IMR-90 (cell line): ENCODE results near the gene ACSS3. TPM values are rescaled to one million over a fixed set of nuclear protein-coding genes. Genes with fewer than 3 reads are reported as not detected.

Experiments used
- ATAC-seq: fragments of 200-7000 bp; cut with Tn5 transposase; 2 replicates; pipeline ENCODE4 v1.9.1; 2020; ENCODE audit warnings: low read depth, mild to moderate bottlenecking, moderate library complexity
- BruUV-seq: library from RNA; stranded (reverse); fragments of 400-500 nt; replicated peaks from 2 replicates; lab custom pipeline; 2021; lab: Mats Ljungman, UMichigan
- CTCF ChIA-PET: fragments of 300-600 bp; formaldehyde crosslinking; extraction: SDS; loops from one replicate; lab custom pipeline; 2021; ENCODE audit warnings: antibody characterized with exemption; lab: Yijun Ruan, JAX
- POLR2A ChIA-PET: fragments of 300-600 bp; sonication (Branson Sonifier 250); formaldehyde crosslinking; loops from one replicate; lab custom pipeline; 2022; ENCODE audit warnings: antibody characterized with exemption; ENCODE audit not compliant: unreplicated experiment; lab: Charles Lee
- DNase-seq: peaks from one replicate; pipeline ENCODE4 v3.0.0; 2013
- H2AFZ ChIP-seq: replicated peaks from 2 replicates; pipeline ENCODE3; 2013; ENCODE audit warnings: low read length, mild to moderate bottlenecking; ENCODE audit not compliant: poor library complexity
- H2AK5ac ChIP-seq: 2 replicates; pipeline ENCODE4 v1.6.1; 2013; ENCODE audit warnings: low read depth, low read length, inconsistent platforms
- H2AK9ac ChIP-seq: replicated peaks from 2 replicates; pipeline ENCODE3; 2013; ENCODE audit warnings: mild to moderate bottlenecking, low read depth, low read length, moderate library complexity; ENCODE audit not compliant: poor library complexity
- H2BK120ac ChIP-seq: 2 replicates; pipeline ENCODE4 v1.6.1; 2013; ENCODE audit warnings: low read depth, low read length, inconsistent platforms
- H2BK15ac ChIP-seq: 3 replicates; pipeline ENCODE4 v1.6.1; 2013; ENCODE audit warnings: low read depth, low read length, inconsistent platforms
- H2BK20ac ChIP-seq: 2 replicates; pipeline ENCODE4 v1.6.1; 2013; ENCODE audit warnings: low read depth, mild to moderate bottlenecking, inconsistent platforms, low read length, moderate library complexity
- H2BK5ac ChIP-seq: 2 replicates; pipeline ENCODE4 v1.6.1; 2013; ENCODE audit warnings: mild to moderate bottlenecking, low read depth, low read length, inconsistent platforms; ENCODE audit not compliant: poor library complexity, severe bottlenecking
- H3K14ac ChIP-seq: replicated peaks from 2 replicates; pipeline ENCODE4 v1.6.1; 2013; ENCODE audit warnings: low read depth, low read length, inconsistent platforms
- H3K18ac ChIP-seq: 2 replicates; pipeline ENCODE4 v1.6.1; 2013; ENCODE audit warnings: low read depth, low read length, control low read depth
- H3K23ac ChIP-seq: 2 replicates; pipeline ENCODE4 v1.6.1; 2013; ENCODE audit warnings: low read depth, low read length, inconsistent platforms
- H3K27ac ChIP-seq: 2 replicates; pipeline ENCODE4 v1.5.1; 2013; ENCODE audit warnings: mild to moderate bottlenecking, control low read depth, low read length; ENCODE audit not compliant: insufficient read depth
- H3K27me3 ChIP-seq: 2 replicates; pipeline ENCODE4 v1.6.1; 2013; ENCODE audit warnings: low read length; ENCODE audit not compliant: control insufficient read depth, insufficient read depth
- H3K36me3 ChIP-seq: 2 replicates; pipeline ENCODE4 v1.6.1; 2013; ENCODE audit warnings: low read length, mixed read lengths; ENCODE audit not compliant: control insufficient read depth, insufficient read depth
- H3K4ac ChIP-seq: 2 replicates; pipeline ENCODE4 v1.6.1; 2013; ENCODE audit warnings: low read depth, low read length, inconsistent platforms
- H3K4me1 ChIP-seq: 2 replicates; pipeline ENCODE4 v1.6.1; 2013; ENCODE audit warnings: low read length, mixed read lengths; ENCODE audit not compliant: control insufficient read depth, insufficient read depth
- H3K4me2 ChIP-seq: 2 replicates; pipeline ENCODE4 v1.6.1; 2013; ENCODE audit warnings: low read depth, mild to moderate bottlenecking, control low read depth, low read length, moderate library complexity
- H3K4me3 ChIP-seq: 2 replicates; pipeline ENCODE4 v1.5.1; 2013; ENCODE audit warnings: low read depth, mild to moderate bottlenecking, control low read depth, low read length, moderate library complexity; ENCODE audit not compliant: insufficient read depth
- H3K56ac ChIP-seq: 2 replicates; pipeline ENCODE4 v1.6.1; 2013; ENCODE audit warnings: low read length, inconsistent platforms; ENCODE audit not compliant: insufficient read depth; ENCODE audit errors: extremely low read depth
- H3K79me1 ChIP-seq, 2 experiments: 2 replicates each; pipeline ENCODE4 v1.6.1; 2013; ENCODE audit warnings: low read length in 2 of 2, inconsistent platforms in 1 of 2, low read depth in 1 of 2
- H3K9ac ChIP-seq: 2 replicates; pipeline ENCODE4 v1.6.1; 2013; ENCODE audit warnings: low read depth, low read length, control low read depth
- H3K9me1 ChIP-seq: 2 replicates; pipeline ENCODE4 v1.6.1; 2013; ENCODE audit warnings: low read length, inconsistent platforms; ENCODE audit not compliant: insufficient read depth
- H3K9me3 ChIP-seq: 2 replicates; pipeline ENCODE4 v1.6.1; 2013; ENCODE audit warnings: low read length; ENCODE audit not compliant: control insufficient read depth, insufficient read depth
- H4K20me1 ChIP-seq: 2 replicates; pipeline ENCODE4 v1.6.1; 2013; ENCODE audit warnings: low read length, inconsistent platforms; ENCODE audit not compliant: insufficient read depth
- H4K5ac ChIP-seq: 2 replicates; pipeline ENCODE4 v1.6.1; 2013; ENCODE audit warnings: mild to moderate bottlenecking, low read depth, low read length, control low read depth
- H4K8ac ChIP-seq, 2 experiments: 2 replicates each; pipeline ENCODE4 v1.6.1; 2013; ENCODE audit warnings: low read depth in 2 of 2, low read length in 2 of 2, control low read depth in 1 of 2, inconsistent platforms in 1 of 2
- H4K91ac ChIP-seq: 2 replicates; pipeline ENCODE4 v1.6.1; 2013; ENCODE audit warnings: low read depth, low read length, inconsistent platforms; ENCODE audit not compliant: insufficient read depth
- BHLHE40 ChIP-seq: fragments of 150-350 bp; IDR thresholded peaks from 2 replicates; pipeline ENCODE4 v1.6.1; 2016; ENCODE audit warnings: mild to moderate bottlenecking, low read depth, low read length
- CEBPB ChIP-seq: IDR thresholded peaks from 2 replicates; pipeline ENCODE4 v1.6.1; 2012; ENCODE audit warnings: low read depth, low read length, improper control_type of control experiment
- CHD1 ChIP-seq: IDR thresholded peaks from 2 replicates; pipeline ENCODE4 v1.6.1; 2012; ENCODE audit warnings: low read depth, low read length, improper control_type of control experiment
- FOS ChIP-seq: fragments of 150-350 bp; IDR thresholded peaks from 2 replicates; pipeline ENCODE4 v1.6.1; 2016; ENCODE audit warnings: low read depth, low read length
- MAFK ChIP-seq: IDR thresholded peaks from 2 replicates; pipeline ENCODE4 v1.6.1; 2012; ENCODE audit warnings: low read depth, low read length, improper control_type of control experiment
- MAZ ChIP-seq: IDR thresholded peaks from 2 replicates; pipeline ENCODE4 v1.6.1; 2012; ENCODE audit warnings: low read depth, mild to moderate bottlenecking, low read length, improper control_type of control experiment, moderate library complexity, borderline replicate concordance
- MXI1 ChIP-seq: IDR thresholded peaks from 2 replicates; pipeline ENCODE4 v1.6.1; 2012; ENCODE audit warnings: low read depth, mild to moderate bottlenecking, low read length, moderate library complexity, borderline replicate concordance
- NFE2L2 ChIP-seq: fragments of 150-350 bp; IDR thresholded peaks from 2 replicates; pipeline ENCODE4 v1.6.1; 2016; ENCODE audit warnings: low read depth, mild to moderate bottlenecking, low read length
- POLR2A ChIP-seq: IDR thresholded peaks from 2 replicates; pipeline ENCODE4 v1.6.1; 2012; ENCODE audit warnings: mild to moderate bottlenecking, low read depth, low read length
- RAD21 ChIP-seq: IDR thresholded peaks from 2 replicates; pipeline ENCODE4 v1.6.1; 2012; ENCODE audit warnings: low read length, improper control_type of control experiment
- RCOR1 ChIP-seq: IDR thresholded peaks from 2 replicates; pipeline ENCODE4 v1.6.1; 2012; ENCODE audit warnings: mild to moderate bottlenecking, low read length, improper control_type of control experiment; ENCODE audit not compliant: insufficient replicate concordance
- RFX5 ChIP-seq: IDR thresholded peaks from 2 replicates; pipeline ENCODE4 v1.8.0; 2012; ENCODE audit warnings: low read depth, mild to moderate bottlenecking, low read length, moderate library complexity
- SMC3 ChIP-seq: fragments of 150-350 bp; IDR thresholded peaks from 2 replicates; pipeline ENCODE4 v1.6.1; 2016; ENCODE audit warnings: low read depth, mild to moderate bottlenecking, antibody characterized with exemption, low read length, moderate library complexity
- WGBS, 2 experiments: methylation state at CpG; one replicate each; pipeline versions ENCODE4 v1.1.5 to v1.1.7; 2013; ENCODE audit warnings: missing lambda C conversion rate in 2 of 2; ENCODE audit not compliant: insufficient read length in 1 of 2; ENCODE audit errors: extremely low coverage in 2 of 2; 5-methylcytosine and 5-hydroxymethylcytosine counted together
- dilution Hi-C: fragments of 300-500 bp; cut with HindIII; formaldehyde crosslinking; loops from one replicate; pipeline ENCODE4 v1.14.3; 2018; ENCODE audit warnings: low sequenced_read_pairs; ENCODE audit not compliant: unreplicated experiment
- in situ Hi-C: fragments of 300-500 bp; cut with MboI; formaldehyde crosslinking; loops from 3 replicates; pipeline ENCODE4 v1.14.3; 2019; ENCODE audit warnings: low sequenced_read_pairs, inconsistent platforms, mixed read lengths
- intact Hi-C: fragments of 100-400 bp; cut with micrococcal nuclease; formaldehyde crosslinking; loops from 2 replicates; pipeline ENCODE4 v1.10.0; 2022
- polyA plus RNA-seq, 3 experiments: library from polyadenylated mRNA; depleted of rRNA; stranded (reverse); fragments of >200 nt; gene quantifications; 2 replicates each; pipeline ENCODE4 v1.2.3, GENCODE V29; 2012; ENCODE audit warnings: low replicate concordance in 1 of 3
- total RNA-seq: library from RNA; depleted of rRNA; stranded (reverse); fragments of >200 nt; gene quantifications from 2 replicates; pipeline ENCODE4 v1.2.3, GENCODE V29; 2012
- TF ChIP-seq, protein P1 (sequence below): fragments of 150-350 bp; IDR thresholded peaks from 2 replicates; pipeline ENCODE4 v1.6.1; 2016; ENCODE audit warnings: low read depth, mild to moderate bottlenecking, low read length, moderate library complexity, borderline replicate concordance
- TF ChIP-seq, protein P2 (sequence below): conservative IDR thresholded peaks from 2 replicates; pipeline ENCODE4 v1.5.1; 2012; ENCODE audit warnings: mild to moderate bottlenecking, low read depth, low read length, improper control_type of control experiment
- TF ChIP-seq, protein P3 (sequence below): fragments of 150-350 bp; IDR thresholded peaks from 2 replicates; pipeline ENCODE4 v1.6.1; 2017; ENCODE audit warnings: mild to moderate bottlenecking, antibody characterized with exemption, low read length, low read depth

Gene ACSS3
- total and polyA plus RNA-seq, 2 of the 4 experiments (the other 2 are of a cell fraction) = 0.84 to 2.0 TPM

DNA sequence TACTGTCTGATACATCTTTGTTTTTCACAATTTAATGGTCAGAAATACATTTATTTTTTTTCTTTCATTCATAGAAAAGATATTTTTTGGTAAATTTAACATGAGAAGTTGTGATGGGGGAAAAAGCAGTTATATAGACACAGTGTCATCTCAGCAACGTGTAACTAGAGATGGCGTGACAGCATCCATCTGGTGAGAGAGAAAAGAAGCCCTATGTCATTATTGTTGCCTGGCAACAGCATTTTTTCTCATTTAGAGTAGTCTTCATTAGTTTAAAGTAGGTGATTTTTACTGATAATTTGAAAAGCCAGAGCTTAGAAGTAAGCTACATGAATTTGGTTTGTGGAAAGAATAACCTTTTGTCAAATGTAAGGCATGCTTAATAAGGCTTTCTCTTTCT lies 128.6 kb downstream of the ACSS3 start:
- Histone ChIP-seq H4K20me1 (no peaks in the 10 kb centered on the region), H3K36me3 (no peaks in the 10 kb centered on the region), H3K9me1 (no peaks in the 10 kb centered on the region), H2AFZ (no peak overlapping the region), H4K8ac (no peak overlapping the region), H3K4me1 (no peaks in the 10 kb centered on the region), H3K9me3 (no peaks in the 10 kb centered on the region), H2BK5ac (no peak overlapping the region), H3K23ac (no peak overlapping the region), H2AK9ac (no peak overlapping the region), H2AK5ac (no peak overlapping the region), H3K4ac (no peak overlapping the region), H2BK20ac (no peak overlapping the region), H3K4me2 (no peak overlapping the region), H3K14ac (no peak overlapping the region), H3K27me3 (no peaks in the 10 kb centered on the region), H3K9ac (no peak overlapping the region), H3K27ac (no peak overlapping the region), H2BK120ac (no peak overlapping the region), H3K18ac (no peak overlapping the region), H4K5ac (no peak overlapping the region), H3K4me3 (no peak overlapping the region), H3K79me1 (no peaks in the 10 kb centered on the region), H4K91ac (no peak overlapping the region), H2BK15ac (no peak overlapping the region), H3K56ac (no peak overlapping the region)
- in situ Hi-C loops = no loop called here
- dilution Hi-C loops = no loop called here
- BruUV-seq = no TSS peak
- no CpG with 5 or more reads among the region's 2 CpGs for WGBS, 2 experiments
- ChIA-PET POLR2A (no interaction called here), CTCF (no interaction called here)
- TF ChIP-seq BHLHE40 (no peak), CHD1 (no peak), NFE2L2 (no peak), MXI1 (no peak), MAFK (no peak), RFX5 (no peak), MAZ (no peak), FOS (no peak), SMC3 (no peak), RAD21 (no peak), POLR2A (no peak), RCOR1 (no peak), CEBPB (no peak)
- TF ChIP-seq, protein P1, sequence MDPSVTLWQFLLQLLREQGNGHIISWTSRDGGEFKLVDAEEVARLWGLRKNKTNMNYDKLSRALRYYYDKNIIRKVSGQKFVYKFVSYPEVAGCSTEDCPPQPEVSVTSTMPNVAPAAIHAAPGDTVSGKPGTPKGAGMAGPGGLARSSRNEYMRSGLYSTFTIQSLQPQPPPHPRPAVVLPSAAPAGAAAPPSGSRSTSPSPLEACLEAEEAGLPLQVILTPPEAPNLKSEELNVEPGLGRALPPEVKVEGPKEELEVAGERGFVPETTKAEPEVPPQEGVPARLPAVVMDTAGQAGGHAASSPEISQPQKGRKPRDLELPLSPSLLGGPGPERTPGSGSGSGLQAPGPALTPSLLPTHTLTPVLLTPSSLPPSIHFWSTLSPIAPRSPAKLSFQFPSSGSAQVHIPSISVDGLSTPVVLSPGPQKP = no peak
- TF ChIP-seq, protein P2, sequence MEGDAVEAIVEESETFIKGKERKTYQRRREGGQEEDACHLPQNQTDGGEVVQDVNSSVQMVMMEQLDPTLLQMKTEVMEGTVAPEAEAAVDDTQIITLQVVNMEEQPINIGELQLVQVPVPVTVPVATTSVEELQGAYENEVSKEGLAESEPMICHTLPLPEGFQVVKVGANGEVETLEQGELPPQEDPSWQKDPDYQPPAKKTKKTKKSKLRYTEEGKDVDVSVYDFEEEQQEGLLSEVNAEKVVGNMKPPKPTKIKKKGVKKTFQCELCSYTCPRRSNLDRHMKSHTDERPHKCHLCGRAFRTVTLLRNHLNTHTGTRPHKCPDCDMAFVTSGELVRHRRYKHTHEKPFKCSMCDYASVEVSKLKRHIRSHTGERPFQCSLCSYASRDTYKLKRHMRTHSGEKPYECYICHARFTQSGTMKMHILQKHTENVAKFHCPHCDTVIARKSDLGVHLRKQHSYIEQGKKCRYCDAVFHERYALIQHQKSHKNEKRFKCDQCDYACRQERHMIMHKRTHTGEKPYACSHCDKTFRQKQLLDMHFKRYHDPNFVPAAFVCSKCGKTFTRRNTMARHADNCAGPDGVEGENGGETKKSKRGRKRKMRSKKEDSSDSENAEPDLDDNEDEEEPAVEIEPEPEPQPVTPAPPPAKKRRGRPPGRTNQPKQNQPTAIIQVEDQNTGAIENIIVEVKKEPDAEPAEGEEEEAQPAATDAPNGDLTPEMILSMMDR = no peak
- TF ChIP-seq, protein P3, sequence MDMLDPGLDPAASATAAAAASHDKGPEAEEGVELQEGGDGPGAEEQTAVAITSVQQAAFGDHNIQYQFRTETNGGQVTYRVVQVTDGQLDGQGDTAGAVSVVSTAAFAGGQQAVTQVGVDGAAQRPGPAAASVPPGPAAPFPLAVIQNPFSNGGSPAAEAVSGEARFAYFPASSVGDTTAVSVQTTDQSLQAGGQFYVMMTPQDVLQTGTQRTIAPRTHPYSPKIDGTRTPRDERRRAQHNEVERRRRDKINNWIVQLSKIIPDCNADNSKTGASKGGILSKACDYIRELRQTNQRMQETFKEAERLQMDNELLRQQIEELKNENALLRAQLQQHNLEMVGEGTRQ = no peak
- DNase-seq = no peak
- intact Hi-C loops = no loop called here
- ATAC-seq = no peak
